Panc1 (cell line): ENCODE data around the gene CYB561D1. TPM values are rescaled to one million over a fixed set of nuclear protein-coding genes. Genes with fewer than 3 reads are reported as not detected.

Source experiments
- ATAC-seq: fragments of 200-7000 bp; cut with Tn5 transposase; 2 replicates; pipeline ENCODE4 v1.9.1; 2020; ENCODE audit warnings: mild to moderate bottlenecking, moderate library complexity
- BruUV-seq: library from RNA; stranded (reverse); fragments of 400-500 nt; replicated peaks from 2 replicates; lab custom pipeline; 2021; lab: Mats Ljungman, UMichigan
- CTCF ChIA-PET: fragments of 300-600 bp; sonication (Branson Sonifier 250); formaldehyde crosslinking; loops from one replicate; lab custom pipeline; 2022; ENCODE audit warnings: antibody characterized with exemption; lab: Charles Lee
- POLR2A ChIA-PET: fragments of 300-600 bp; sonication (Branson Sonifier 250); formaldehyde crosslinking; loops from one replicate; lab custom pipeline; 2022; ENCODE audit warnings: antibody characterized with exemption; lab: Charles Lee
- DNase-seq: peaks from one replicate; pipeline ENCODE4 v3.0.0-alpha.2; 2010; ENCODE audit warnings: low read depth, low spot score
- H3K27ac ChIP-seq: 2 replicates; pipeline ENCODE4 v1.5.1; 2011; ENCODE audit warnings: mild to moderate bottlenecking, low read length, inconsistent platforms
- H3K27me3 ChIP-seq: fragments of 200-500 bp; sonication (Bioruptor generic); 2 replicates; pipeline ENCODE4 v1.6.0; 2014; ENCODE audit warnings: low read length, inconsistent platforms; ENCODE audit not compliant: control insufficient read depth, insufficient read depth
- H3K36me3 ChIP-seq: fragments of 200-500 bp; sonication (Bioruptor generic); 2 replicates; pipeline ENCODE4 v1.5.1; 2014; ENCODE audit warnings: inconsistent platforms, mild to moderate bottlenecking, low read length, moderate library complexity; ENCODE audit not compliant: control insufficient read depth, insufficient read depth
- H3K4me1 ChIP-seq: 2 replicates; pipeline ENCODE4 v1.5.1; 2011; ENCODE audit warnings: inconsistent platforms, mild to moderate bottlenecking, low read length, moderate library complexity; ENCODE audit not compliant: control insufficient read depth, insufficient read depth
- H3K4me3 ChIP-seq, 2 experiments: 2 replicates each; pipeline ENCODE4 v1.5.1; 2011 to 2012; ENCODE audit warnings: low read depth in 2 of 2, low read length in 2 of 2, mild to moderate bottlenecking in 2 of 2, inconsistent platforms in 1 of 2, moderate library complexity in 1 of 2
- H3K9me3 ChIP-seq: fragments of 200-500 bp; sonication (Bioruptor generic); 2 replicates; pipeline ENCODE4 v1.5.1; 2014; ENCODE audit warnings: low read depth, mild to moderate bottlenecking, inconsistent platforms, low read length, moderate library complexity; ENCODE audit not compliant: control insufficient read depth, insufficient read depth
- CTCF ChIP-seq: fragments of 450-650 bp; IDR thresholded peaks from 2 replicates; pipeline ENCODE4 v1.5.1; 2017; ENCODE audit warnings: mild to moderate bottlenecking
- POLR2AphosphoS5 ChIP-seq: IDR thresholded peaks from 2 replicates; pipeline ENCODE4 v1.6.1; 2012; ENCODE audit warnings: mild to moderate bottlenecking, low read depth, low read length, moderate library complexity
- REST ChIP-seq, 2 experiments: IDR thresholded peaks; 2 replicates each; pipeline ENCODE4 v1.6.1; 2011 to 2012; ENCODE audit warnings: low read depth in 2 of 2, control low read depth in 1 of 2, low read length in 1 of 2, mild to moderate bottlenecking in 1 of 2, moderate library complexity in 1 of 2; ENCODE audit not compliant: insufficient read depth in 1 of 2
- SIN3A ChIP-seq: IDR thresholded peaks from 2 replicates; pipeline ENCODE4 v1.6.1; 2012; ENCODE audit warnings: low read depth, mild to moderate bottlenecking, low read length, moderate library complexity, borderline replicate concordance; ENCODE audit not compliant: insufficient read depth
- TCF7L2 ChIP-seq: IDR thresholded peaks from 2 replicates; pipeline ENCODE4 v1.6.1; 2011; ENCODE audit warnings: mild to moderate bottlenecking, low read depth, low read length, inconsistent platforms
- in situ Hi-C: cut with HindIII; loops from 2 replicates; pipeline ENCODE4 v1.10.0; 2016; ENCODE audit warnings: low sequenced_read_pairs, low pct_unique_long_range_greater_than_20kb
- intact Hi-C: fragments of 100-400 bp; cut with micrococcal nuclease; formaldehyde crosslinking; loops from one replicate; pipeline ENCODE4 v1.10.0; 2022; ENCODE audit not compliant: unreplicated experiment
- total RNA-seq: library from RNA; stranded (reverse); gene quantifications from one replicate; pipeline ENCODE4 v1.2.1, GENCODE V29; 2021; ENCODE audit not compliant: unreplicated experiment

The CYB561D1 gene
- total RNA-seq, 1 experiment from 2014 or later, result 4.5 TPM

- intact Hi-C loops, result no loop called here
- ATAC-seq (no peak), DNase-seq (no peak)
- no TSS peak for BruUV-seq
- Histone ChIP-seq H3K27ac (no peak overlapping the region), H3K27me3 (peaks cover 13% of the 10 kb centered on the region), H3K4me3 (no peak overlapping the region), H3K4me1 (no peaks in the 10 kb centered on the region), H3K9me3 (no peaks in the 10 kb centered on the region), H3K36me3 (no peaks in the 10 kb centered on the region)
- POLR2A ChIA-PET, result no interaction called here
- TF ChIP-seq POLR2AphosphoS5, result no peak
- no peak for TF ChIP-seq SIN3A
- TF ChIP-seq TCF7L2, result no peak
- TF ChIP-seq CTCF, result no peak
- no peak for TF ChIP-seq REST (IDR thresholded peaks at IDR 0.05; ENCODE audit: insufficient read depth in 1 of 2, low read depth in 2 of 2, low read length in 1 of 2)
- in situ Hi-C loops, result no loop called here
- CTCF ChIA-PET, result interaction anchor here (0.7 kb wide), 1 partner anchor 64 kb away, joined by 13 read pairs; no protein-coding TSS in a partner anchor
Observed at GRCh38 chr1:109468903-109469302, 25.0 kb upstream of the CYB561D1 start.

DNA sequence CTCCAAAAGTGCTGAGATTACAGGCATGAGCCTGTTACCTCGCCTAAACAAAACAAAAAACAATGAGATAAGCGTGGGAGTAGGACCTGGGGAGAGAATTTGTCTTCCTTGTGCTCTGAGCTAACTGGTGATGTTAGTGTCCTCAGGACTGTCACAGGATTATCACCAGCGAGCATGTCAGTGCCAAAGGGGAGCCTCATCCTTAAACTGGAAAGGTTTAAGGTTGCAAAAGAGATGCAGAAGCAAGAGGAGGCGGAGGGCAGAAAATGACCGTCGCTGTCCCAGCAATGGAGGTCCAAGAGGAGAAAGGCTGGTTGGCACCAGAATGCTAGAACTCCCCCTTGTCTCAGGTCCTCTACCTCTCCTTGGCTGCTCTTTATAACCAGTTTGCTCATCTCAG, 23.6 kb upstream of the CYB561D1 start:
- no peak for TF ChIP-seq REST (IDR thresholded peaks at IDR 0.05; ENCODE audit: insufficient read depth in 1 of 2, low read depth in 2 of 2, low read length in 1 of 2)
- no TSS peak for BruUV-seq
- no peaks in the 10 kb centered on the region for H3K4me1 ChIP-seq
- H3K9me3 ChIP-seq, result no peaks in the 10 kb centered on the region
- peaks cover 5% of the 10 kb centered on the region for H3K27me3 ChIP-seq
- intact Hi-C loops, result no loop called here
- ChIA-PET CTCF (interaction anchor here (0.7 kb wide), 1 partner anchor 60 kb away, joined by 13 read pairs; no protein-coding TSS in a partner anchor), POLR2A (interaction anchor here (0.5 to 0.6 kb wide), 2 partner anchors 27 to 370 kb away, joined by 3 read pairs; no protein-coding TSS in a partner anchor)
- ATAC-seq, result no peak
- no peaks in the 10 kb centered on the region for H3K36me3 ChIP-seq
- no peak for DNase-seq
- no peak overlapping the region for H3K27ac ChIP-seq
- no peak overlapping the region for H3K4me3 ChIP-seq
- in situ Hi-C loops, result no loop called here
